HUDEP-2 (cell line): ENCODE data around the gene SGIP1.

Source experiments
- DNase-seq, 76 experiments: peaks; one replicate each; lab custom pipeline; 2025; ENCODE audit not compliant: unreplicated experiment in 76 of 76; lab: John Stamatoyannopoulos, UW

The SGIP1 gene

GRCh38 chr1:66533804-66534740, at the start of gene SGIP1:
TSS of gene SGIP1 (plus strand) at chr1:66534153. CDS start at chr1:66534359, 206 bp downstream.
- DNase-seq, result peak in 4 of 76 experiments; percentile 1 to 3 (median 2)

GRCh38 chr1:66489151-66489550, 44.8 kb upstream of the SGIP1 start:
- no peak for DNase-seq

GRCh38 chr1:66489972-66490601, 43.9 kb upstream of the SGIP1 start:
- no peak for DNase-seq

GRCh38 chr1:66490816-66491215, 43.1 kb upstream of the SGIP1 start:
- DNase-seq, result no peak

GRCh38 chr1:66492424-66492823, 41.5 kb upstream of the SGIP1 start:
- DNase-seq, result no peak

GRCh38 chr1:66493731-66494130, 40.2 kb upstream of the SGIP1 start:
- DNase-seq, result no peak

- no peak for DNase-seq
These were observed 39.5 kb upstream of the SGIP1 start for GRCh38 chr1:66494482-66494881.

GRCh38 chr1:66495495-66495894, 38.5 kb upstream of the SGIP1 start:
- DNase-seq, result no peak

GRCh38 chr1:66497910-66498309, 36.0 kb upstream of the SGIP1 start:
- no peak for DNase-seq

GRCh38 chr1:66500301-66500700, 33.7 kb upstream of the SGIP1 start:
- no peak for DNase-seq

GRCh38 chr1:66502086-66502485, 31.9 kb upstream of the SGIP1 start:
- no peak for DNase-seq

GRCh38 chr1:66503841-66504470, 30.0 kb upstream of the SGIP1 start:
- DNase-seq, result peak in 11 of 76 experiments; percentile 1 to 41 (median 12)

- DNase-seq, result no peak
These were observed 28.1 kb upstream of the SGIP1 start for GRCh38 chr1:66505671-66506392.

- no peak for DNase-seq
These were observed 27.6 kb upstream of the SGIP1 start for GRCh38 chr1:66506393-66506687.

GRCh38 chr1:66506991-66507390, 27.0 kb upstream of the SGIP1 start:
- no peak for DNase-seq

GRCh38 chr1:66510407-66510806, 23.5 kb upstream of the SGIP1 start:
- no peak for DNase-seq

- DNase-seq, result no peak
These were observed 22.8 kb upstream of the SGIP1 start for GRCh38 chr1:66511118-66511517.

- DNase-seq, result no peak
These were observed 16.0 kb upstream of the SGIP1 start for GRCh38 chr1:66517959-66518358.

GRCh38 chr1:66518654-66519053, 15.3 kb upstream of the SGIP1 start:
- no peak for DNase-seq

- no peak for DNase-seq
These were observed 14.0 kb upstream of the SGIP1 start for GRCh38 chr1:66519992-66520391.

GRCh38 chr1:66520655-66521054, 13.3 kb upstream of the SGIP1 start:
- no peak for DNase-seq
